ENCODE results near the gene ZNF662.

DNA sequence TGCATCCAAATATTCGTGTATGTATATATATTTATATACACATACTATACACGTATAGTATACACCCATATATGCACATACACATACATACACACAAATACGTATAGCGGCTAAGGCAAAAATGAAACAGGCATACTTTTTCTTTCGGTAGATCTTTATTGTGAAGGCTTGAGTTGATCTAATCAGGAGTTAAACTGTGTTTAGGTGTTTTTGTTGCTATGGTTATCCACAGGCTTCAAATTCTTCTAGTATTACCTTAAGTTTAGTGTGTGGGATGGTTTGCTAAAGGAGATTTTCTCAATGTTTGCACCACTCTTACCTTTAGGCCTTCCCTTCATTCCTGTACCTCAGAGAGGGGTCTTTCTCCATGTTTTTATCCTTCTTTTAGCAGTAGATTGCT, 28.2 kb downstream of the ZNF662 start:
- TF ChIP-seq, protein P1, sequence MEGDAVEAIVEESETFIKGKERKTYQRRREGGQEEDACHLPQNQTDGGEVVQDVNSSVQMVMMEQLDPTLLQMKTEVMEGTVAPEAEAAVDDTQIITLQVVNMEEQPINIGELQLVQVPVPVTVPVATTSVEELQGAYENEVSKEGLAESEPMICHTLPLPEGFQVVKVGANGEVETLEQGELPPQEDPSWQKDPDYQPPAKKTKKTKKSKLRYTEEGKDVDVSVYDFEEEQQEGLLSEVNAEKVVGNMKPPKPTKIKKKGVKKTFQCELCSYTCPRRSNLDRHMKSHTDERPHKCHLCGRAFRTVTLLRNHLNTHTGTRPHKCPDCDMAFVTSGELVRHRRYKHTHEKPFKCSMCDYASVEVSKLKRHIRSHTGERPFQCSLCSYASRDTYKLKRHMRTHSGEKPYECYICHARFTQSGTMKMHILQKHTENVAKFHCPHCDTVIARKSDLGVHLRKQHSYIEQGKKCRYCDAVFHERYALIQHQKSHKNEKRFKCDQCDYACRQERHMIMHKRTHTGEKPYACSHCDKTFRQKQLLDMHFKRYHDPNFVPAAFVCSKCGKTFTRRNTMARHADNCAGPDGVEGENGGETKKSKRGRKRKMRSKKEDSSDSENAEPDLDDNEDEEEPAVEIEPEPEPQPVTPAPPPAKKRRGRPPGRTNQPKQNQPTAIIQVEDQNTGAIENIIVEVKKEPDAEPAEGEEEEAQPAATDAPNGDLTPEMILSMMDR (conservative IDR thresholded peaks at IDR 0.05), result no peak
- no peak for TF ChIP-seq ZFX (IDR thresholded peaks at IDR 0.05)
